Stimulated activated CD4-positive, alpha-beta T cell treated with anti-CD3 and anti-CD28 coated beads, Interleukin-1b, Interleukin-23, amount 100 ng/mL, for 1 hour (primary cell): ENCODE data around the gene MSRB3.

Experiments
- DNase-seq, 2 donors: peaks; one replicate each; pipeline ENCODE4 v3.0.0-alpha.2; 2020; ENCODE audit warnings: low read depth in 2 of 2

Gene MSRB3

DNA sequence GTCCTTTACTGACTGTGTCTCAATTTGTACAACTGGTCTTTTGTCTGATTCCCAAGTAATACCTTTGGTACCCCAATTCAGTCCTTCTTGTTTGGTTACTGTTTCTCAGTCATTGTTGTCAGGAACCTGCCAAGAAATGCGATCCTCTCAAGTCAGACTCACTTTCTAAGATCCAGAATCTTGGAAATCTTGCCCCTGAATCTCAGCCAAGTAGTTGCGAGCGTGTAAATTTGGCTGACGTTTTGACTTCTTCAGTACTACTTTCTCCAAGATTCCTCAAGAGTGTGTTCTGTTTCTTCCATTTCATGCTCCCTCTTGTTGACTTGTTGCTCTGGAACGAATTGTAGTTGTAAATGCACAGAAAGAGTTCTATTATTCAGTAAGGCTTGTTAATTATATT is 114.0 kb downstream of the MSRB3 start:
- no peak for DNase-seq

GRCh38 chr12:65403188-65403587 is 124.7 kb downstream of the MSRB3 start:
- no peak for DNase-seq

DNA sequence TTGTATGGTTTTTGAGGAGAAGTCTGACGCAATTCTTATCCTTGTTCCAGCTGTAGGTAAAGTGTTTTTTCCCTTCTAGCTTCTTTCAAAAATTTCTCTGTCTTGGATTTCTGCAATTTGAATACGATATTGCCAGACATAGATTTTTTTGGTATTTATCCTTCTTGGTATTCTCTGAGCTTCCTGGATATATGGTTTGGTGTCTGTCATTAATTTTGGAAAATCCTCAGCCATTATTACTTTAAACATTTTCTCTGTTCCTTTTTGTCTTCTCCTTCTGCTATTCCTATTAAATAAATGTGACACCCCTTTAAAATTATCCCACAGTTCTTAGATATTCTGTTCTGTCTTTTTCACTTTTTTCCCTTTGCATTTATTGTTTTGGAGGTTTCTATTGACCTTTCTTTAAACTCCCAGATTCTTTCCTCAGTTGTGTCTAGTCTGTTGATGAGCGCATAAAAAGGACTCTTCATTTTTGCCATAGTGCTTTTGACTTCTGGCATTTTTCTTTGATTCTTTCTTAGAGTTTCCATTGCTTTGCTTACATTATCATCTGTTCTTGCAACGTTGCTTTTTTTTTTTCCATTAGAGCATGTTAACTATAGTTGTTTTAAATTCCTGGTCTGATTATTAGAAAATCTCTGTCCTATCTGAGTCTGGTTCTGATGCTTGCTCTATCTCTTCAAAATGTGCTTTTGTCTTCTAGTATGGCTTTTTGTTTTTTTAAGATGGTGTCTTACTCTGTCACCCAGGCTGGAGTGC is 129.1 kb downstream of the MSRB3 start:
- DNase-seq: no peak

DNA sequence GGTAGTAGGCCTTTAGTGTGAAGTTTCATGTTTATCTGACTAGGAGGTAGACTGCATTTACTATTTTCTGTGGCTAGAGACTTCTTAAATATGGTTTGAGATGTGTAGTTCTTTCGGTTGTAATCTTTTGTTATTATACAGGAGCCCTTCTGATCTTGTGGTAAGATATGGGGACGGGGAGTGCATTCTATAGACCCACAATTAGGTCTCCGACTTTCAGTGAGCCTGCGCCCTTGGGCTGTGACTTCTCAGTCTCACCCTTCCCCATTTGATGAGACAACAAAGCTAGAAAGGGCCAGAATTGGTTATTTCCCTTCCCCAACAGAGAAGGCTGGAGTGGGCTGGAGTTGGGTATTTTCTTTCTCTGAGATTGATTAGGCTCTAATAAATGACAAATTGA is 130.0 kb downstream of the MSRB3 start:
- no peak for DNase-seq

DNA sequence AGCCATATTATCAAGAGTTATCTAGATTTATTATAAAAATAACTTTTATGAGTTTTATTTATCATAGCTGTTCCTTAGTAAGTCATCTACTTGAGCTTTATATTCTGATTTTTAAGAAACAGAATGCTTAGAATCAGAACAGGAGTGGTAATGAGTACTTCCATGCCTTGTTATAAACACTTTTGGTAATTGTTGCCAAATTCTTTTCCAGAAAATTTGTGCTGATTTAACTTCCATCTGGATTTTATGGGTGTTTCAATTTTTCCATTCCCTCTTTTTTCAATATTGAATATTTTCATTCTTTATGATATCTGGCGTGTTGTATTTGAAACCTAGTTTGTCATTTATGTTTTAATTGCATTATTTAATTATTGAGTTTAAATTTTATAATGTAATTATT is 131.2 kb downstream of the MSRB3 start:
- DNase-seq: no peak

DNA sequence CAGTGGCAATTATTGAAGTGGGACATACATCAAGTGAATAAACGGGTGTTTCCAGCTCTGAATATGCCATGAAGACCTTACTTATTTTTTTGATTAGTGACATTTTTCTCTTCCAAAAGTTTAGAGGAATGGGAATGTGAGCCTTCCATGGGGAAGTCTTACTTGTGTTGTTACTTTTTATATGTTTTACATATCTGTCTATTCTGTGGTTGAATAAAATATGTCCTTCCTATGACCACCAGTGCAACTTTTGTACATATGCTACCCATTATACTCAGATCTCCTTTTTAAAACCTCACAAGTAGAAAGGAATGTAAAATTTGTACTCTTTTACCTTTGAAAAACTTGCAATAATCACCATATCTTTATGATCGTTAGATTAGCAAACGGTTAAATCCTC is 132.7 kb downstream of the MSRB3 start:
- DNase-seq: no peak

- no peak for DNase-seq
These were observed 136.0 kb downstream of the MSRB3 start for GRCh38 chr12:65414526-65414925.

- DNase-seq: no peak
These were observed 137.3 kb downstream of the MSRB3 start for GRCh38 chr12:65415826-65416225.

- no peak for DNase-seq
These were observed 141.0 kb downstream of the MSRB3 start for GRCh38 chr12:65419284-65420072.

DNA sequence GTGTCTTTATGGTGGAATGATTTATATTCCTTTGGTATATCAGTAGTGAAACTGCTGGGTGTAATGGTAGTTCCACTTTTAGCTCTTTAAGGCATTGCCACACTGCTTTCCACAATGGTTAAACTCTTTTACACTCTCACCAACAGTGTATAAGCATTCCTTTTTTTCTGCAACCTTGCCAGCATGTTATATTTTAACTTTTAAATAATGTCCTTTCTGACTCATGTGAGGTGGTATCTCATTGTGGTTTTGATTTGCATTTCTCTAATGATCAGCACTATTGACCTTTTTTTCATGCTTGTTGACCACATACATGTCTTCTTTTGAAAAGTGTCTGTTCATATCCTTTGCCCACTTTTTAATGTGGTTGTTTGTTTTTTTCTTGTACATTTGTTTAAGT is 142.5 kb downstream of the MSRB3 start:
- no peak for DNase-seq

GRCh38 chr12:65427646-65428045 is 149.2 kb downstream of the MSRB3 start:
- DNase-seq: no peak

- no peak for DNase-seq
These were observed 151.5 kb downstream of the MSRB3 start for GRCh38 chr12:65430006-65430405.

DNA sequence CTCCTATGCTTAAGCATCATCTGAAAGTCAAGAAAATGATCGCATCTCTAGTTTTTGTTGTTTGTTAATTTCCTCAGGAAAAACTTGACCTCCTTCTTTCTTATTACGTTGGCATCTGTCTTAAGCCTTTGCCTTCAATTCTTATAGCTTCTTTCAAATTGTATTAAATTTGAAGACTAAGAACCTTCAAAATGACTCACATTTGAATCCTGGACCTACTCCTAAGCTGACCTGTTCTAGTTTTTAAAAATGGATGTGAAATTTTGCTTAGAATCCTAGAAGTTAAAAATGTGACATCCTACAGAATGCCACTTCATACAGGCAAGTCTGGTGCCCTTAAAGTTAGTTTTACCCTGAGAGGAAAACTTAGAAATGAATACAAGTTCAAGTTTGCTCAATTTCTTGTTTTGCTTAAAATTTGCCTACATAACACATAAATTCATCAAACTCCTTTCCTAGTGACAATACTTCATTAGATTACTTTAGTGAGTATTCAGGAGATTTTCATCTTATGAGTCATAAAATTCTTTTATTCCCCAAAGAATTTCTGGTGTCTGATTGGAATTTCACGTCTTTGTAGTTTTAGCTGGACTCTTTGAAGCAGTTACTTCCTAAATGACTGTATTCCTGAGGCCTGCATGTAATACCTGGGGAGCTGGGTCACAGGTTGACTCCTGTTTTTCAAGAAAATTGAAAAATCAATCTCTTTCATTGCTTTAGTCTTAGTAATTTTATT is 152.3 kb downstream of the MSRB3 start:
- DNase-seq: no peak

DNA sequence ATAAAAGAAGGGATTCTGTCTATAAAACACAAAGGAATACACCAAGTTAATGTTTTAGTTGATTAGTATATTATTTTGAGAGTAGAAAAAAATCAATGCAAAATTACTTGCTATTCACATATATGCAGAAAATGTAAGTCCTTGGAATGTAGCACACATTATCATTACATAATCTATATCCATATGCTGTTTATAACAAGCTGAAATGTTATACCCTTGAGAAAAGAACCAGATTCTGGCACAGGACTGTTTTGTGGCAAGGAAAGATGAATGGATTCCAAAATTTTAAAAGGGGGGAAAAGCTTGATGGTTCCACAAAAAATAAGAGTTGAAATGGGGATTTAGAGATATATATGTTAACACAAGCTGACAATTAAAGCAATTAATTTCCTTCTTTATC is 153.6 kb downstream of the MSRB3 start:
- DNase-seq: no peak

- no peak for DNase-seq
These were observed 154.2 kb downstream of the MSRB3 start for GRCh38 chr12:65432651-65433050.

DNA sequence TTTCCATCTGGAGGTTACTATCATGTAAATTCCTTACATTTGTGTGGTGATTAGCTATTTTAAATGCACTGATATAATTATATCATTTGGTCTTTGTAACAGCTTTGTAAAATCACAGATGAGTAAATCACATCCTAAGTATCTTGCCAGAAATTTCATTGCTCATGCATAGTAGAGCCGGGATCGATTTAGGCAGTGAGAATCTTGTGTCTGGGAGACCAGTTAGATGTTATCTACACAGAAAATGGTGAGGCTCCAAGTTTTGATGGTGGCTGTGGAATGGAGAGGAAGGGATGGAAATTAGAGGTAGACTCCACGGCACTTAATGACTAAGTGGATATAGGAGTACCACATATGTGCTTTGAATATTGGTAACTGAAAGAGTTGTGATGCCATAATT is 156.3 kb downstream of the MSRB3 start:
- no peak for DNase-seq

- no peak for DNase-seq
These were observed 164.6 kb downstream of the MSRB3 start for GRCh38 chr12:65443038-65443437.

- DNase-seq: no peak
These were observed 166.5 kb downstream of the MSRB3 start for GRCh38 chr12:65444996-65445395.

- DNase-seq: no peak
These were observed 168.4 kb downstream of the MSRB3 start for GRCh38 chr12:65446901-65447300.

GRCh38 chr12:65449400-65449799 is 170.9 kb downstream of the MSRB3 start:
- DNase-seq: no peak

DNA sequence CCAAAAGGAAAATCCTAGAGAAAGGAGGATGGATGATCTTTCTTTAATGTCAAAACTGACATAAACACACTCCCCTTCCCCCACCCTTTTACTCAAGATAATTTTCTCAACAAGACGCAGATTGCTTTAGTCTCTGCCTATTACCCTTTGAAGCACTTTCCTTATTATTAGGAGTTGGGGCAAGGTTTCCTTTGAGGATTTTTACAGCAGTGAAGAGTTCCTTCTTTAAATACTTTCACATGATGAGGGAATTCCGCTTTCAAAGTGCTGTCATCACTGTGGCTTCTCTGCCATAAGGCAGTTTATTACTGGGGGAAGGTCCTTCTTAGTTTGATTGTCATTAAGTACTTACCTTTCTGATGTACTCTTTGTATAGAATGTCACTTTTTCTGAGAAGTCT is 172.1 kb downstream of the MSRB3 start:
- no peak for DNase-seq

DNA sequence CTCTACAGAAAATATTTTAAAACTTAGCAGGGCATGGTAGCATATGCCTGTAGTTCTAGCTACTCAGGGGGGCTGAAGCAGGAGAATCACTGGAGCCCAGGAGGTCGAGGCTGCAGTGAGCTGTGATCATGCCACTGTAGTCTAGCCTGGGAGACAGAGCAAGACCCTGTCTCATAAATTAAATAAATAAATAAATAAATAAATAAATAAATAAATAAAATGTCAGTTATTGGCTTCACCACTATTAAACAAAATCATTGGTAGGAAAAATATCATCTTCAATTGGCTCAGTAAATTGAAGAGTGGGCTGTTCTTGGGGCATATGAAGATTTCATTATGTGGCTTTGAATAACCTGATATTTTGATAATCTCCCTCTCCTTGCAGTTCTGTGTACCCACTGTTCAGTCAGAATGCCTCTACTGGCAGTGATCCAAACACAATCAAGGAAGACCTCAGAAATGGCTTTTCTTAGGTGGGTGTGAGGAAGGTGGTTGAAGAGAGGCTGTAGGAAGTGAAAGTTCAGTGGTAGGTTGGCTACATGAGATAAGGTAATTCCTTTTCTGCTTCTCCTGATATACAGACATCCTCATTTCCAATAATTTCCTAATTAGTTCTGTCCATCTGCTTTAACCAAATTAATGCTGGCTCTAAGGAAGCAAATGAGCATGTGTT is 175.8 kb downstream of the MSRB3 start:
- DNase-seq: no peak
